Prostate gland (tissue), 2 donors: ENCODE measurements around the gene GLP1R.

Experiments
- POLR2AphosphoS5 ChIP-seq: sonication (generic); formaldehyde crosslinking; IDR thresholded peaks from one replicate; pipeline ENCODE4 v1.6.1; 2017; ENCODE audit warnings: antibody characterized with exemption
- TF ChIP-seq, protein P1 (sequence below), 4 experiments: fragments of 200-600 bp in 2 of 4; fragments of 450-650 bp in 2 of 4; sonication (generic) in 2 of 4; IDR thresholded peaks; 1 replicate in 3 of 4; 2 replicates in 1 of 4; pipeline ENCODE4 v1.5.1; 2016 to 2019; ENCODE audit warnings: antibody characterized with exemption in 4 of 4, mild to moderate bottlenecking in 2 of 4, moderate library complexity in 2 of 4

DNA sequence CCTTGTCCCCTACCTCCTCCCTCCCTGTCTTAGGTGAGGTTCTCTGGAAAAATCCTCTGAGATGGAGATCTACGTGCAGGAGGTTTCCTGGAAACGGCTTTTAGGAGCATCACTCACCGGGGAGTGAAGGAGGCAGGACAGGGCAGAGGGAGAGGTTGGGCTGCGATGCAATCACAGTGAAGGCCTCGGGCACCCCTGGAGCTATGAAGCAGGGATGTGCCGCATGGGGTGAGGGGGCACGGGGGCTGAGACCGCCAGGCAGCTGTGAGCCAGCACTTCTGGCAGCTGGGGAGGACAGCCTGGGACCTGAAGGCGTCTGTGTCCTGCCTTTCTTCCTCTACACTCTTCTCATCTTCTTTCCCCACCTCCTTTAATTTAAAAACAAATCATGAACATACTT is 12.9 kb upstream of the GLP1R start:
- no peak for TF ChIP-seq POLR2AphosphoS5
- TF ChIP-seq, protein P1, sequence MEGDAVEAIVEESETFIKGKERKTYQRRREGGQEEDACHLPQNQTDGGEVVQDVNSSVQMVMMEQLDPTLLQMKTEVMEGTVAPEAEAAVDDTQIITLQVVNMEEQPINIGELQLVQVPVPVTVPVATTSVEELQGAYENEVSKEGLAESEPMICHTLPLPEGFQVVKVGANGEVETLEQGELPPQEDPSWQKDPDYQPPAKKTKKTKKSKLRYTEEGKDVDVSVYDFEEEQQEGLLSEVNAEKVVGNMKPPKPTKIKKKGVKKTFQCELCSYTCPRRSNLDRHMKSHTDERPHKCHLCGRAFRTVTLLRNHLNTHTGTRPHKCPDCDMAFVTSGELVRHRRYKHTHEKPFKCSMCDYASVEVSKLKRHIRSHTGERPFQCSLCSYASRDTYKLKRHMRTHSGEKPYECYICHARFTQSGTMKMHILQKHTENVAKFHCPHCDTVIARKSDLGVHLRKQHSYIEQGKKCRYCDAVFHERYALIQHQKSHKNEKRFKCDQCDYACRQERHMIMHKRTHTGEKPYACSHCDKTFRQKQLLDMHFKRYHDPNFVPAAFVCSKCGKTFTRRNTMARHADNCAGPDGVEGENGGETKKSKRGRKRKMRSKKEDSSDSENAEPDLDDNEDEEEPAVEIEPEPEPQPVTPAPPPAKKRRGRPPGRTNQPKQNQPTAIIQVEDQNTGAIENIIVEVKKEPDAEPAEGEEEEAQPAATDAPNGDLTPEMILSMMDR (IDR thresholded peaks at IDR 0.05): no peak
